GM19023 (cell line): ENCODE results near the gene PIP4K2A.

Experiments
- ATAC-seq: cut with Tn5 transposase; IDR thresholded peaks from one replicate; pipeline ENCODE4 v1.9.1; 2021; ENCODE audit warnings: mild to moderate bottlenecking, moderate library complexity; ENCODE audit not compliant: unreplicated experiment

Gene PIP4K2A

DNA sequence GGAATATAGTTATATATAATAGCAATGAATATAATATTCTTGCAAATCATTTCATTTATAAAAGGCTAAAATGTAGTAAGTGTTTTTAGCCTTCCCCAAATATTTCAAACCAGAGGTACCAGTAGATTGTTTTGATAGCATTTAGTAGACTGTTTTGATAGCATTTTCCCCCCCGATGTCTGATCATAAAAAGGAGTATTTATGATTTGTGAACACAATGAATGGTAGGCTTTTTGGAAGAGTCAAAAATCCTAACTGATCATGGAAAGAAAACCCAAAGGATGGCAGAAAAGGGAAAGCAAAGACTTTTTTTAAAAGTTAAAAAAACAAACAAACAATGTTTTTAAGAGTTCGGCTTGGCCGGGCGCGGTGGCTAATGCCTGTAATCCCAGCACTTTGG, 152.5 kb downstream of the PIP4K2A start:
- no peak for ATAC-seq

DNA sequence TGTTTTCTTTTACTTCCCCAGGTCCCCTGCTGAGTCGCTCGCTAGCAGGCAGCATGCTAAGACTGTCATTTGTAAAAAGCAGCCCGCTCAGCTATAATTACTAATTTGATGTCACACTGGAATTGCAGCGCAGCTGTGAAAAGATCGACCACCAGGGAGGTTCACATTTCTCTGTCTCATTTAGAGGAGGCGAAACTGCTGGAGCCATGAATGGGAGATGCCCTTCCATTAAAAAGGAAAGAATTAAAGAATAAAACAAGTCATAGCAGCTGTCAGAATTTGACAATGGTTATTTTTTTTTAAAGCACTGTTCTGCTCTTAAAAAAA, 153.5 kb downstream of the PIP4K2A start:
- no peak for ATAC-seq

DNA sequence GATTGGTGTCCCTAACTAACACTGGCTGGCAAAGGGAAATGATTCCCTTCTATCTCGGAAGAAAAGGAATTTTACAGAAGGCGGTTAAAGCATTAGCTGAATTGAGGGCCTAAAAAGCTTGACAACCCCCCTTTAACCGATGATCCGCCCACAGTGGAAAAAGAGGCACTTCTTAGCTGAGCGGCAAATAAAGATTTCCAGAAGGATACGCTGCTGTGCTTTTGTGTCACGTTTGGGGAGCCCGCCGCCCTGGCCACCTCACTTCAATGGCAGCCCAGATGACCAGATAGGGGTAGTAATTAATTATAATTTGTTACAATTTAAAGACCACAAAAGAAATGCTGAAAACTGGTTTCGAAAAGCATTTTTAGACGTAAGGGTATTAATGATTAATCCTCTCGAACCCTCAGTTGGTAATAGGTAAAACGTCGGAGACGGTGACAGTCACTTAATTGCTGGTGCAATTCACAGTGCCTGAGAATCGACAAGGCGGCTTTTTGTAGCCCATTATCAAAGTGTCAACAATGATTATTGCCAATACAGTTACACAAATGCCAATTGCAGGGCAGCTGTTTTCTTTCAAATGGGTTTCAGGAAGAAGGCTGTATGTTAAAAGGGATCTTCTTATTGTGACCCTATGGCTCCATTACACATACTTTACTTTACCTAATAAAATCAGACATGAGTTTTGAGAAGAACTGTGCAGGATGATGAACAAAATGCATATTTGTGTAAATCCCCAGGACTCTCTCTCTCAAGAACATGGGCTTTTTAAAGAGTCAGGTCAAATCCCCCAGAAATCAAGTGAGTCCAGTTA, 154.1 kb downstream of the PIP4K2A start:
- ATAC-seq = no peak

DNA sequence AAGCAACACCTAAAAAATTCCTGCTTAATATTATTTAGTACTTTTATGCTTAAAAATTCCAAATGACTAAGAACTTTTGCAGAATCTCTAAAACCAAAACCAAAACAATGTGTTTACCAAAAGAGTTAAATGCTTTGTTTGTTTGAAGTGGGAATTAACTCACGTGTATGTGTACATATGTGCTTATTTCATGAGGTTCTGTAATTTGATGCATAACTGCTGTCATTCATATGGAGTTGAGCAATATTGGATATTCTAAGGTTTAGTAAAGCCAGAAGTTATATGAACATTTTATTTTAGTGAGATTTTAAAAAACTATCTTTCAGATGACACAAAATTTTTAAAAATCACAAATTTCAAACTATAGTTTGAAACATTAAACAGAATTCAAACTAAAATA, 157.1 kb downstream of the PIP4K2A start:
- no peak for ATAC-seq

DNA sequence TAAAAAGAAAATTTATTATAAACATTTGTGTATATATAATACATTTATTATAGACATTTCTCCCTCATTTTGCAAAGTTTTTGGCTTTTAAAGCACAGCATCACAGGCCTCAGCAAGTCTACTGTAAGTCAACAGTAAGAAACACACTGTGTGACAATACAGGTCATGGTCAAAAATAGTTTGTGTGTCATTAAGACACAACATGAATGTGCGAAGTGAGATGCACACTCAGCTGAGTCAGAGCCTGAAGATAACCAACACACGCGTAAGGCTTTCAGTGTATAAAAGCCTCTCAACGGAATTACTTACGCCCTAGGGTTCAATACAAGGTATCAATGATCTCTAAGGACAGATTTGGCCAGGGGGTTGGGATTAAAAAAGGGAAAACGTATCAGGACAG, 157.6 kb downstream of the PIP4K2A start:
- no peak for ATAC-seq

DNA sequence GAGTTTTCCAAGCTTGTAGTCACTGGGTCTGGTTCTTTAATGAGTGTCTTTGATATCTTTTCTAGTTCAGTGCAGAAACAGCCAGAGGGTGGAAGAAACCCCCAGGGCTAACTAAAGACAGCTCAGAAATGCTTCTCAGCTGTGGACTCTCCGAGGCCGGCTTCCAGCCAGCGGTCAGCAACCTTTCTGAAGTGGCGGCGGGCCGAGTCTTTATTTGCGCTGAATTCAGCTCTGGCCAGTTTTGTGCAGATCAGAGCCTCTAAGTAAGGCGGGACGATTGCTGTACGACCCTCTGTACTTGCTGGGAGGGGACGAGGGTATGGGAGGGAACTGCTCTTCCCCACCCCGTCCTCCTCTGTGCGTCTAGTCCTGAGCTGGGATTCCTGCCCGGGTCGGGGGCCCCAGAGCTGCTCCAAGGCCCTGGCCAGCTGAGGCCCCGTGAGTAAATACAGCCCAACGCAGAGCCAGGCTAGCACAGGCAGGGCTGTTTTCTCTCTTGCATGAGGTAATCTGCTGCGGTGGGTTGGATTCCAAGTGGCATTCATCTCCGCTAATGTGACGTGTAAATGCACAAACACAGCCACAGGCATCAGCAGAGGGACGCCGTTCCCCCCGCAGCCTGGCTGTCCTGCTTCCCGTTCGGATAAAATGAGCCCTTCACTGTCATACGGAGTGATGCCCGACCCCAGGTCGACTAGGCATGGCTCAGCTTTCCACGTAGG, 159.8 kb downstream of the PIP4K2A start:
- no peak for ATAC-seq

DNA sequence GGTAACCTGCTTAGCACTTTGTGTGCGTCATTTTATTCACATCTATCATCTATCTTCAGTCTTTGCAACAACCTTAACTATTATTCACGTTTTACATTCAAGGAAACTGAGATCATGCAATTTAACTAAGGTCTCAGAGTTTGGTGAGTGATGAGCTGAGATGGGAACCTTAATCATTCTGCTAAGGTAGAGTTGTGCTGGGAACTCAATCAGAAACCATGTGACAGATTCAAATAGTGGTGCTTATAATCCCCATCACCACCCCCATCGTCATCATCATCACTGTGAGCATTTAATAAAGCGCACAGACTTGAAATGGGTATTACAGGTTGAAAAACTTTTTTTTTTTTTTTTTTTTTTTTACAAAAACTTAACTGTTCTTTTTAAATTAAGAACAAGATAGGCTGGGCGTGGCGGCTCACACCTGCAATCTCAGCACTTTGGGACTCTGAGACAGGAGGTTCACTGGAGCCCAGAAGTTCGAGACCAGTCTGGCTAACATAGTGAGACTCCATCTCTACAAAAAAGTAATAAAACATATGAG, 160.9 kb downstream of the PIP4K2A start:
- ATAC-seq = no peak

DNA sequence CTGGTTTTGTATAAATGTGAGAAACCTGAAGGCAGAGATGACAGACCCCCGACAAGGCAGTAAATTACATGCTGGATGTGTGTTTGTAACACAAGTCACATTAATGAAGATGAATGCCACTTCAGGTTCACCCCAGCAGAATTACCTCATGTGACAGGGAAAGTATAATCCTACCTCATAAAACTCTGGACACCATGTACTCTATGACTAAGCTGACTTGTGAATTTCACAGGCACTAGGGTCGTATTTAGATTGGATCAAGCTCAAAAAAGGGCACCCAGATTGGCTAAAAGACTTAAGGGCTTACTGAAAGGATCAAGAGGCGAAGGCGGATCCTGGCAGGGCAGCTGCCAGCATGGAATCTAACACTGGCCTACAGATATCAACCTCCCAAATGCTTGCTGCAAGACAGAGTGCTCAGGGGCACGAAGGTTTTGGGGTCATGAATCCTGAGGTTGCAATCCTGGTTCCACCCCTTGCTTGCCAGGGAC, 161.4 kb downstream of the PIP4K2A start:
- no peak for ATAC-seq

DNA sequence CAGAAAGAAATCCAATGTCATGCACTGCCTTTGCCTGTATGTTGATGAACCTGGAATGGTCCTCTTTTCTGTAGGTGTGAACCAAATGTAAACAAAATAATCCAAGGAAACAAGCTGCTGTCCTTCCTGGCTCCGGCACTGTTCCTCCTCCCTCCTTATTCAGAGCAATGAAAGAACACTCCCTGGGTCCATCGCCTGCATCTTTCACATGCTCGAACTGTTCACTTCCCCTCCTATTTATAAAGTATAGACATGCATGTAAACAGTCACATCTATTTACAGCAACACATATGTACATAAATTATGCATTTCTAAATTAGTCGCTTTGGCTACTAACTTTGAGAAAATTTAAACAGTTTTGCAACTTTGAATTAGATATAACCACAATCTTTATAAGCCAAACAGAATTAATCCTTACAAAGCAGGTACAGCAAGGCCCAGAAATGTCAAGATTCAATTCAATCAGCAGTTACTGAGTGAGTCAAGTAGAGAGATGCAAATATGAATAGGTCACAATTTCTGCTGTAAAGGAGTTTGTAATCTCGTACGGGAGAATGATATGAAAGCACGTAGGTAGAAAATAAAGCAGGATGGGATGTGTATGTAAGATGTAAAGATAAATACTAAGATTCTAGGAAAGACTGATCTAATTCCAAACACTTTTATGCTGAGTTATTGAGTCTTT, 162.6 kb downstream of the PIP4K2A start:
- ATAC-seq = no peak

DNA sequence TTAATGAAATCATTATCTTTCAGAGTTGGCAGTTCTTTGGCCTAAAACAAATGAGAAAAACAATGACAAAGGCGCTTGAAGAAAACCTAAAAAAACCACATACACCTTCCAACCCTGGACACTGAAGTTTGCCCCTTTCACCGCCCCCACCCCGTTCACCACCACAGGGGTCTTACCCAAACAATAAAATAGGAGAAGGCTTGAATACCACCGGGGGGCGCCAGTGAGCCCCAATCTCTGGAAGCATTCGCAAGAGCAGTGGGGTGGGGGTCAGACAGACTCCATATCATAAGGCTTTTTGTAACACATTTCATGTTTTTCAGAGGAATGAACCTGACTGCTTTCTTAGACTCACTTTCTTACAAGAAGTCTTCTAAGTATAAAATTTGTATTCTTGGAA, 163.6 kb downstream of the PIP4K2A start:
- ATAC-seq = no peak

DNA sequence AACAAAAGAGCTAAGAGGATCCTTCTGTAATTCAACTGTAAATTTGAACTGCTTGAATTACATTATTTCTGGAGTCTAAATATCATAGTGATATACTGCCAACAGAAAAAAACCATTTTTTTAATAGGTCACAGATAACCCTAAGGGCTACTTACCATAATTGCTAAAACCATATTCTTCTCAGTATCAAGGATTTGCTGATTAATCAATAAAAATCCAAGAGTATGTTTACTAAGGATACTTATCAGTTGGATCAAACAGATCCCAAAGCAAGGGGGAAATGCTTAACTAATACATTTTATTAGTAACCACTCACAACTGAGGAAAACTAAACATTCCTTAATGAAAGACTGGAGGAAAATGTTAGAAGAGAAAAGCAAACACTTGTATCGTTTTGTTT, 166.0 kb downstream of the PIP4K2A start:
- no peak for ATAC-seq

DNA sequence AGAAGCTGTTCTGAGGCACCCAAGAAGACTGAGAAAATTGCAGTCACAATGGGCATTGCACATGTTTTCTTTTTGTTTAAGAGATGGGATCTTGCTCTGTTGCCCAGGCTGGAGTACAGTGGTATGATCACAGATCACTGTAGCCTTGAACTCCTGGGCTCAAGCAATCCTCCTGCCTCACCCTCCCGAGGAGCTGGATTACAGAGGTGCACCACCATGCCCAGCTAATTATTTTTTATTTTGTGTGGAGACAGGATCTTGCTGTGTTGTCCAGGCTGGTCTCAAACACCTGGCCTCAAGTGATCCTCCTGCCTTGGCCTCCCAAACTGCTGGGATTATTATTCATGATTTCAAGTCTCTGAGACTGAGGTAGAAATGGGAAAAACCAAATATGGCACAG, 168.7 kb downstream of the PIP4K2A start:
- ATAC-seq = no peak

DNA sequence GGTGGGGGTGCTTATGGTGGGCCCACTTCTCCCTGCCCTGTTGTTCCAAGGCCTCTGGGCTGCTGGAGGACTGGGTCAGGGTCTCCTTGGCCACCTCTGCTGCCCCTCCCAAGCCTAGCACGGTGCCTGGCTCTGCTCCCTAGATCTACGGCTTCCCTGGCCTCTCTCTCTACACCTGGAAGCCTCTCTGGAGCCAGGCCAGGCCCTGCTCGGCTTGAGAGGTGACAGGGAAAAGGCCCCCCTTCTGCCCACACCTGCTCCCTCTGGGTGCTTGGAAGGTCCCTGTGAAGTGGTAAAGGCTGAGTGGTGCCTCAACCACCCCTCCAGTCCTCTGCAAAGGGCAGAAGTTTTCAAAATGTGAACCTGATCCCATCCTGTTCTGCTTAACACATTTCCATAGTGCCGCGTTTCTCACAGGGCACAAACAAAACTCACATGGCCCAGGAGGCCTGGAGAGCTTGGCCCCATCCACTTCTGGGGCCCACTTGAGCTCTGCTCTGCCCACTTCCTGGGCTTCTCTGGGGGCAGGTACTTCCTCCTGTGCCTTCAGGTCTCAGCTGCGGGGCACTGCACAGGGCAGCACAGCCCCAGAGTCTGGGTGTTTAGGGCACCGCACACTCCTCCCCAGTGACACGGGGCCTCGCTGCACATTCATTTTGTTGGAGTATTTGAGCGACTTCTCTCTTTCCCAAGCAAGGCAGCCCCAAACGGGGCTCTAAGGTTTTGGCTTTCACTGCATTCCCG, 169.9 kb downstream of the PIP4K2A start:
- no peak for ATAC-seq

DNA sequence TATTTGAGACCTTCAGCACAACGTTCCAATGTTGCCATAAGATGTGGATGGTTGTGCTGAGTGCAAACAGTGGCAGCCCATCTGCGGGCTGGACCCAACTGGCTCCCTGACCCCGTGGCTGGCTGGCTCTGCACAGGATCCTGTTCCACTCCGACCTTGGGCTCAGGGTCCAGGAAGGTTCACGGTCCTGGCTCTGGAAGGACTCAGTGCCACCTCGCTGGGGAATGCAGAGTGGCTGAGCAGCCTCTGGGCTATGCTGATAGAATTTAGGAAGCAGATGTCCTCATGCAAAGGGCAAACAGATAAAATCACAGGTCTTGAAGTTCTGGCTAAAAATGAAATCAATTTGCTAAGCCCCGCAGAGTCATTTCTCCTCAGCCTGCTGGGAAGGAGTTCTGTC, 171.6 kb downstream of the PIP4K2A start:
- no peak for ATAC-seq

DNA sequence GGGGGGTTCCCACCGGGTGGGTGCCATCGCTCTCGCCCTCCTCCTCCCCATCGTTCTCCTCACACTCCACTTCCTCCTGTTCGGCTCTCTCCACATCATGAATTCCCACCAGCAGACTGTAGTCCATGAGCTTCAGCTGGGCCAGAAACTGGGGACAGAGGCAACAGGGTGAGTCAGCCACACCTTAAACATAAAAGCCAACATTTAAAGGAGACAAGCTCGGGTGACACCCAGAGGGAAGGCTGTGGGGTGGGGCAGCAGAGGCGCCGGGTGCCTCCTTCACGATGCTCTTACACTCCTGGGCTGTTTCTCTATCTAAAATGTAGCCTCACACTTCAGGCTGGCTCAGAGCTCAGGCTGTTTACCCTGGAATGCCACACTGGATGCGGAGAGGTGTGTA, 172.5 kb downstream of the PIP4K2A start:
- ATAC-seq = no peak

DNA sequence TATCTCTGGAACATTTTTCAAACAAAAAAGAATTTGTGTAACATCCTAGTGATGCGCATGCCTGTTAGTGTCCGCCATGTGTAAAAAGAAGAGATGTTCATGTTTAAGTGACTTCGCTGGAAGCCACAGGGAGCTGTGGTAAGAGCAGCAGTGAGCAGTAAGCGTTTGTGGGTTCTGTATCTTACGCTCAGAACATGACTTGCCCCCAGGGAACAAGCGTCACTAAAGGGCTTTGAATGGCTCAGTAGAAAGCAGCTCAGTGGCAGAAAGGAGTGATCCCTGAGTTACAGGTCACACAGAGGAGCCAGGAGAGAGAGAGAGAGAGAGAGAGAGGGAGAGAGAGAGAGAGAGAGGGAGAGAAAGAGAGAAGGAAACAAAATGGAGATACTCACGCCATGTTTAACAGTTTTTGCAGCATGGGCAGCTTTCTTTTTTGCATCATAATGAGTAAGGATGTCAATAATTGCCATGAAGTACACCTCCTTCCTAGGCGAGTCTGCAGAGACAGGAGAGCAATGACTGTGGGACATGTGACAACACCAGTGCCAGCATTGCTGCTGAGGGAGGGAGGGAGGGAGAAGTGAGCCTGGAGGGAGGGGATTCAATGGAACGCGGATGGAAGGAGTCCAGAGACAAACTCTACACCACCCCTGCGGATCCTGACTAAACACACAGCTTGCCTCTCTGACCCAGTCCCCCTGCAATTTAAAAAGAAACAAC, 174.6 kb downstream of the PIP4K2A start:
- ATAC-seq = no peak

DNA sequence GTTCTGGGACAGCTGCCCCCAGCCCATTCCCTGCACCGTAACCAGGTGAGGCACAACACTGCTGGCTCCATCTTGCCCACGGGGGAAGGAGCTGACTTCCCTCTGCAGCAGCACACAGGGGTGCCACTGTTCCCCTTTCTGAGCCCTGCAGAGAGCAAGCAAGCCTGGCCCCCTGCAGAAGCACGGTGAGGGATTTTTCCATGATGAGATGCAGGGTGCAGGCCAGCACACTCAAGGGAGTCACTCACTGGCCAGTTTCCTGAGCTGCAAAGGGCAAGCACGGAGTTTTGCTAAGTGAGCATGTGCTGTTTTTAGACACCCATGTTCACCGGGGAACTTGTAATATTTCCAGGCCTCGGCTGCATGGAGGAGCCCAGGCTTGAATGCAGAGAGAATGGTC, 176.6 kb downstream of the PIP4K2A start:
- no peak for ATAC-seq

DNA sequence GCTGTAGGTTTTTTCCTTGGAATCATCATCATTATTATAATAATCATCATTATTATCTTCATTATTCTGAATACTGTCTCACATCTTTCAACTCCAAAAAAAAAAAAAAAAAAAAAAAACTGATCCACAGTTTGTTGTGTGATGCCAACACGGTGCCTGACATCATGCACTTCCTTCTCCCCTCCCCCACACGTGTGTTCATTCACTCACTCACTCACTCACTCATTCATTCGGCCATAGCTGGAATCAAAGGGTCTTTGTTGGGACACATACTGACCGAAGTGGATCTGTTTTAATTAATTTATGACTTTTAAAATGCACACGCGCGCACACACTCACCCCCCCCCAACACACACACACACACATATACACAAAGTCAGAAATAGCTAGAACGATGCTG, 177.8 kb downstream of the PIP4K2A start:
- no peak for ATAC-seq

DNA sequence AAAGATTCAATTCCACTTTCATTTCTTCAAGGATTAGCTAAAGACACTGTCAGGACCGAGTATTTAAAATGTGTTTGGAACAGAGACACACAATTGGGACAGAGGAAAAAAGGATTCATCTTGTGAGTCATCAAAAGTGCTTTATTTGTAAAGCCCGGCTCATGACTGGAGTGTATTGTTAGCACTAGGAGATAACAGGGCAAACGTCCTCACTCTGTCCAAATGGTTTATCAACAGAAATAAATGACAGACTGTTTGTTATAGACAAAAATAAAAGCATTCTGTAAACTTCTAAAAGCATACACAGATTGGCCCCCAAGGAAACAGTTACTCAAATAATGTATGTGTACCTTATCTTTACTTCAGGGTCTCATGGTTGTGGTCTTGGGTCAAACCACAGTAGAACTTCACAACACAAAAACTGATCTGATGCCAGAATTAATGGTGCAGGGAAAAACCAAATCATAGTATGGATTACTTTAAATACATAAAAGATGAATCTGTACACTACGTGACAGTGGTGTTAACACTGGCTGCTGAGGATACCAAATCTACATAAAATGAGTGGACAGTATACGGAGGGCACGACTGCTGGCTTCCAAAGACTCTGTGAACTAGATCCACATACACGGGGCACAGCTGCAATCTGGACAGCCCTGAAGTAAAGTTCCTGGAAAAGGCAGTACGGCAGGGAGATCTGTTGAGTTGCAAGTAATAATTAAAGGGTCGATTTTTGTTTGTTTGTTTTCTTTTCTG, 179.4 kb downstream of the PIP4K2A start:
- no peak for ATAC-seq

DNA sequence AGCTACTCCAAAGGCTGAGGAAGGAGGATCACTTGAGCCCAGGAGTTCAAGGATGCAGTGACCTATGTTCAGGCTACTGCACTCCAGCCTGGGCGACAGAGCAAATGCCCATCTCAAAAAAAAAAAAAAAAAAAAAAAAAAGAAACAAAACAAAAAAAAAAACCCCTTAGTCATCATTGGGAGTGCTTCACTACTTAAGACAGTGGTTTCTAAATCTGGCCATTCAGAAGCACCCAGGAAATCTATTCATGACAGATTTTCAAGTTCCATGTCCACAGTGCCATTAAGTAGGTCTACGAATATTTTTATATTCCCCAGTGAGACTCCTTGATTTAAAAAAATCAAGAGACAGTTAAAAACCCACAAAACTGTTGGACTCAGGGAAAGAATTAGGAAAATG, 182.9 kb downstream of the PIP4K2A start:
- no peak for ATAC-seq
